A673 (cell line): ENCODE measurements around the gene LHFPL6. TPM values are rescaled to one million over a fixed set of nuclear protein-coding genes. Genes with fewer than 3 reads are reported as not detected.

ENCODE experiments used
- BruUV-seq: library from RNA; stranded (reverse); fragments of 400-500 nt; replicated peaks from 2 replicates; lab custom pipeline; 2021; lab: Mats Ljungman, UMichigan
- CTCF ChIA-PET: fragments of 300-600 bp; sonication (Branson Sonifier 250); formaldehyde crosslinking; loops from one replicate; lab custom pipeline; 2022; ENCODE audit warnings: antibody characterized with exemption; lab: Charles Lee
- POLR2A ChIA-PET: fragments of 300-600 bp; sonication (Branson Sonifier 250); formaldehyde crosslinking; loops from one replicate; lab custom pipeline; 2022; ENCODE audit warnings: antibody characterized with exemption; ENCODE audit not compliant: low non-redundant PET; lab: Charles Lee
- DNase-seq: peaks from one replicate; pipeline ENCODE4 v3.0.0-alpha.2; 2015; ENCODE audit warnings: low spot score
- H3K27ac ChIP-seq: fragments of 200-600 bp; sonication (generic); 2 replicates; pipeline ENCODE4 v1.5.1; 2016; ENCODE audit warnings: mixed run types, low read depth, mild to moderate bottlenecking, mixed read lengths, antibody characterized with exemption, low read length; ENCODE audit not compliant: poor library complexity, severe bottlenecking
- H3K27me3 ChIP-seq: fragments of 200-600 bp; sonication (generic); replicated peaks from 2 replicates; pipeline ENCODE4 v1.6.1; 2017; ENCODE audit warnings: mixed run types, low read depth, mild to moderate bottlenecking, mixed read lengths, antibody characterized with exemption, low read length; ENCODE audit not compliant: insufficient read depth, poor library complexity
- H3K36me3 ChIP-seq: fragments of 200-600 bp; sonication (generic); 2 replicates; pipeline ENCODE4 v1.6.1; 2016; ENCODE audit warnings: mixed run types, mild to moderate bottlenecking, mixed read lengths, antibody characterized with exemption, low read length; ENCODE audit not compliant: insufficient read depth, poor library complexity, severe bottlenecking
- H3K4me1 ChIP-seq: fragments of 200-600 bp; sonication (generic); 2 replicates; pipeline ENCODE4 v1.6.1; 2017; ENCODE audit warnings: mixed run types, mild to moderate bottlenecking, mixed read lengths, antibody characterized with exemption, low read length; ENCODE audit not compliant: insufficient read depth, poor library complexity, severe bottlenecking
- H3K4me3 ChIP-seq: fragments of 200-600 bp; sonication (generic); 2 replicates; pipeline ENCODE4 v1.5.1; 2016; ENCODE audit warnings: low read depth, mixed run types, mild to moderate bottlenecking, mixed read lengths, low read length; ENCODE audit not compliant: poor library complexity, severe bottlenecking
- H3K9me3 ChIP-seq: fragments of 200-600 bp; sonication (generic); 2 replicates; pipeline ENCODE4 v1.6.1; 2016; ENCODE audit warnings: mixed run types, low read depth, mild to moderate bottlenecking, mixed read lengths, antibody characterized with exemption, low read length; ENCODE audit not compliant: poor library complexity, severe bottlenecking
- CTCF ChIP-seq: fragments of 300-800, 200-600 bp; sonication (generic); conservative IDR thresholded peaks from 2 replicates; pipeline ENCODE4 v1.5.1; 2017; ENCODE audit warnings: low read depth, mild to moderate bottlenecking, antibody characterized with exemption, low read length, moderate library complexity, mixed read lengths
- EZH2 ChIP-seq: fragments of 200-600 bp; sonication (generic); IDR thresholded peaks from 2 replicates; pipeline ENCODE4 v1.6.1; 2017; ENCODE audit warnings: borderline replicate concordance, low read depth, mild to moderate bottlenecking, mixed read lengths, antibody characterized with exemption, low read length; ENCODE audit not compliant: poor library complexity, severe bottlenecking
- intact Hi-C: fragments of 100-400 bp; cut with micrococcal nuclease; formaldehyde crosslinking; loops from one replicate; pipeline ENCODE4 v1.10.0; 2022; ENCODE audit not compliant: unreplicated experiment
- total RNA-seq: library from RNA; stranded (reverse); gene quantifications from 2 replicates; pipeline ENCODE4 v1.2.3, GENCODE V29; 2021

Gene LHFPL6
- total RNA-seq, 1 experiment from 2014 or later, result 63.9 TPM

DNA sequence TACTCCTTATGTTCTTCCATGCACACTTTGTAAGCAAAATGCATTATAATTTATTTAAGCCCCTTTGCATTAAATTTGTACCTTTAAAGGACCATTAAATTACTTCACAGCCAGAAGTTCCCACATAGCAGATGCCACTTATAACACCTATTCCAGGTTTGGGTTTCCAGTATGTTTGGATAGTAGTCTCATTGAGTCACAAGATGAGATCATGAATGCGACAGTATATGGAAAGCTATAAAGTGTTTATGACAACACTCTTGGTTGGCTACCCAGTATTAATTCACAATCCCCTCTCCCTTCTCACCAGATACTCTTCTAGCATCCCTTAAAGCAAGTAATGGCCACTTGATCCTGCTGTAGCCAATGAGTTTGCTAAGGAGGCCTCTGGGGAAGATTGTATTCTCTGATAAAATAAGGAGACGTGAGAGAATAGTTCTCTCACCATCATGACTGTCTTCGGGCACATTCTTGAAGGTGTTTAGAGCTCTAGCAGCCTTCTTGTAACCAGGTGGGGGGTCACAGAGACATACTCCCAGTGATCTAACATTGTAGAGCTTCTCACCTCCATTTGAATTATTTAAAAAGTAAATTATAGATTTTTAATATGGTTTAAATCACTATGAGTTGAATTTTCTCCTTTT lies 2.8 kb upstream of the LHFPL6 start:
- DNase-seq, result no peak
- TF ChIP-seq CTCF (no peak), EZH2 (no peak)
- H3K4me1 ChIP-seq, result peaks cover 19% of the 10 kb centered on the region
- H3K36me3 ChIP-seq, result peaks cover 3% of the 10 kb centered on the region
- no peaks in the 10 kb centered on the region for H3K9me3 ChIP-seq
- no peak overlapping the region for H3K4me3 ChIP-seq
- POLR2A ChIA-PET, result interaction anchor here (0.6 kb wide), 1 partner anchor 54 kb away, joined by 3 read pairs; no protein-coding TSS in a partner anchor
- BruUV-seq, result no TSS peak
- no peaks in the 10 kb centered on the region for H3K27me3 ChIP-seq
- CTCF ChIA-PET, result interaction anchor here (0.5 kb wide), 1 partner anchor 729 kb away, joined by 4 read pairs; no protein-coding TSS in a partner anchor
- no peak overlapping the region for H3K27ac ChIP-seq
- intact Hi-C loops, result no loop called here

DNA sequence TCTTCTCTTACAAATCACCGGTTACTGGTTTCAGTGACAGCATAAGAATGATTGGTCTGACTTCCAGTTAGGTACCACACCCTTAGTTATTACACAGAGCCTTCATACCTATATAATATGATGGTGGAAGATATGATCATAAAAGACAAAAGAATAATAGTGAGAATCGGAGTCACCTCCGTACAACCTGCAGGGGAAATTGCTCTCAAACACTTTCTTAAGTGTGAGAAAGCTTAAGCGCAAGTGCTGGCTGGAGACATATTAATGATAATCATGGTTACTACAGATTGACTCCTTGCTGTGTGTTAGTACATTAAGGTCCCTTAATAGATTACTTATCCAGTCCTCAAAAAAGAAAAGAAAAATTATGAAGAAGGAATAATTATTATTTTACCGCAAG lies 1.8 kb upstream of the LHFPL6 start:
- TF ChIP-seq CTCF (no peak), EZH2 (no peak)
- Histone ChIP-seq H3K9me3 (no peaks in the 10 kb centered on the region), H3K4me1 (peaks cover 14% of the 10 kb centered on the region), H3K27ac (no peak overlapping the region), H3K36me3 (peaks cover 13% of the 10 kb centered on the region), H3K27me3 (no peaks in the 10 kb centered on the region), H3K4me3 (no peak overlapping the region)
- no TSS peak for BruUV-seq
- intact Hi-C loops, result loop anchor here (5.0 kb wide), 1 partner anchor 107 kb away; no protein-coding TSS in a partner anchor
- DNase-seq, result no peak
- POLR2A ChIA-PET, result no interaction called here
- CTCF ChIA-PET, result no interaction called here

GRCh38 chr13:39603424-39603947 lies 493 bp upstream of the LHFPL6 start:
- H3K36me3 ChIP-seq, result peaks cover 16% of the 10 kb centered on the region
- BruUV-seq, result no TSS peak
- H3K4me1 ChIP-seq, result peaks cover 14% of the 10 kb centered on the region
- TF ChIP-seq CTCF (no peak), EZH2 (no peak)
- ChIA-PET POLR2A (interaction anchor here (0.7 kb wide), 1 partner anchor 646 kb away, joined by 4 read pairs; no protein-coding TSS in a partner anchor), CTCF (interaction anchor here (0.6 to 1.8 kb wide), 3 partner anchors 13 to 193 kb away, joined by 7 to 8 read pairs (median 7); no protein-coding TSS in a partner anchor)
- intact Hi-C loops, result loop anchor here (5.0 kb wide), 1 partner anchor 106 kb away; no protein-coding TSS in a partner anchor
- H3K4me3 ChIP-seq, result peak overlapping the region; percentile 96
- no peaks in the 10 kb centered on the region for H3K9me3 ChIP-seq
- H3K27ac ChIP-seq, result peak overlapping the region; percentile 90
- peak; percentile 45 for DNase-seq
- H3K27me3 ChIP-seq, result no peaks in the 10 kb centered on the region
